Esophagus (tissue), 2 donors: Measurements from ENCODE around the gene DPF1. TPM values are rescaled to one million over a fixed set of nuclear protein-coding genes. Genes with fewer than 3 reads are reported as not detected.

Experiments used
- H3K27ac ChIP-seq, 2 donors: one replicate each; pipeline ENCODE4 v1.5.1; 2013; ENCODE audit warnings: low read depth in 2 of 2, mild to moderate bottlenecking in 2 of 2, inconsistent platforms in 1 of 2, low read length in 1 of 2, moderate library complexity in 1 of 2
- H3K27me3 ChIP-seq, 2 donors: one replicate each; pipeline ENCODE4 v1.6.1; 2013; ENCODE audit warnings: low read length in 2 of 2, control low read depth in 1 of 2, mild to moderate bottlenecking in 1 of 2; ENCODE audit not compliant: insufficient read depth in 2 of 2, control insufficient read depth in 1 of 2
- H3K36me3 ChIP-seq, 2 donors: one replicate each; pipeline ENCODE4 v1.6.1; 2013; ENCODE audit warnings: low read length in 1 of 2; ENCODE audit not compliant: control insufficient read depth in 2 of 2, insufficient read depth in 2 of 2
- H3K4me1 ChIP-seq, 2 donors: one replicate each; pipeline ENCODE4 v1.6.1; 2013; ENCODE audit warnings: low read length in 1 of 2; ENCODE audit not compliant: control insufficient read depth in 2 of 2, insufficient read depth in 2 of 2
- H3K4me3 ChIP-seq, 2 donors: one replicate each; pipeline ENCODE4 v1.5.1; 2013; ENCODE audit warnings: low read length in 2 of 2, mild to moderate bottlenecking in 2 of 2, low read depth in 1 of 2, moderate library complexity in 1 of 2
- H3K9me3 ChIP-seq, 2 donors: one replicate each; pipeline ENCODE4 v1.6.1; 2013; ENCODE audit warnings: mild to moderate bottlenecking in 2 of 2, low read depth in 1 of 2, low read length in 1 of 2, moderate library complexity in 1 of 2; ENCODE audit not compliant: control insufficient read depth in 2 of 2, insufficient read depth in 1 of 2
- WGBS, 2 donors: extraction: QIAGEN DNeasy Blood & Tissue Kit; methylation state at CpG; one replicate each; pipeline ENCODE4 v1.1.7; 2013; 5-methylcytosine and 5-hydroxymethylcytosine counted together
- polyA plus RNA-seq, 2 donors: library from polyadenylated mRNA; stranded (reverse); fragments of 200-250 nt; gene quantifications; one replicate each; pipeline ENCODE4 v1.2.3, GENCODE V29; 2013
- donor health status: healthy with polysubstance abuse.
- donor health status: Bipolar disorder and iron deficiency.

Gene DPF1
- polyA plus RNA-seq, 2 donors, result 0.06 to 0.08 TPM

GRCh38 chr19:38163419-38164290 is 60.4 kb downstream of the DPF1 start:
- Histone ChIP-seq H3K4me1 (no peaks in the 10 kb centered on the region), H3K4me3 (no peak overlapping the region), H3K27me3 (no peaks in the 10 kb centered on the region), H3K9me3 (peaks cover 9 to 11% of the 10 kb centered on the region in 2 donors), H3K36me3 (peaks cover 14 to 27% of the 10 kb centered on the region in 2 donors), H3K27ac (no peak overlapping the region)
- 93% methylated on average over 23 of the region's 23 CpGs for WGBS, 2 donors

DNA sequence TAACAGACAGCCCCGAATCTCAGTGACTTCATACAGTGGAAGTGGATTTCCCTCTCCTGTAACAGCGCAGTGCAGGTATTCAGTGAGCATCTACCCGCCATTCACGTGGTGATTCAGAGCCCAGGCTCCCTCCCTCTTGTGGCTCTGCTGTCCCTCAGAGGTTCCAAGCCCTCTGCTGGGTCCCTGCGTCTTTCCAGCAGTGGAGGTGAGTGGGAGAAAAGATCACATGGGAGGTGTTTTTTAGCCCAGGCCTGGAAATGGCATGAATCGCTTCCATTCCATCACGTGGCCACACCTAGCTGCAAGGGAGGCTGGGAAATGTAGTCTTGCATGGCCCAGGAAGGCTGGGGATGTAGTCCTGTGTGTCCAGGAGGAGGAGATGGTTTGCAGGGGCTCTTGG is 61.4 kb downstream of the DPF1 start:
- no peaks in the 10 kb centered on the region for H3K4me1 ChIP-seq

DNA sequence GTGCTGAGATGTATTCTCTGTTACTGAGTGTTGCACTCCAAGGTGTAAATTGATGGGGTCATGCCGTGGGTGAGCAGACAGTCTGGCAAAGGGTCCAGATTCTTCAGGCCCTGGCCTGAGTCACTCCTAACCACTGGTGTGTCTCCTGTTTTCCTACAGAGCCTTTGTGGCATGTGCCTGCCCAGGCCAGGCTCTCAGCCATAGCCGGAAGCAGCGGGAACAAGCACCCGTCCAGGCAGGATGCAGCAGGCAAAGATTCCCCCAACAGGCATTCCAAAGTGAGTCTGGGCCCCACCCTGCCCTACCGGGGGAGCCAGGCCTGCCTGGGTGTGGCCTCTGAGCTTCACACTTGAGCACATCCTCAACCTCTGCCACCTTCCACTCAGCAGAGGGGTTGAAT is 61.9 kb downstream of the DPF1 start:
- Histone ChIP-seq H3K4me1 (no peaks in the 10 kb centered on the region), H3K27ac (no peak overlapping the region), H3K4me3 (no peak overlapping the region), H3K9me3 (peaks cover 9 to 11% of the 10 kb centered on the region in 2 donors), H3K27me3 (no peaks in the 10 kb centered on the region), H3K36me3 (peaks cover 14 to 29% of the 10 kb centered on the region in 2 donors)
- 63 to 87% methylated on average over 5 of the region's 5 CpGs for WGBS, 2 donors

More for the DNA sequence above, 61.4 kb downstream of the DPF1 start:
- H3K9me3 ChIP-seq, result peaks cover 9 to 11% of the 10 kb centered on the region in 2 donors
- no peaks in the 10 kb centered on the region for H3K27me3 ChIP-seq
- H3K27ac ChIP-seq, result no peak overlapping the region
- peaks cover 14 to 27% of the 10 kb centered on the region in 2 donors for H3K36me3 ChIP-seq
- WGBS, 2 donors, result 97 to 98% methylated on average over 7 of the region's 7 CpGs
- no peak overlapping the region for H3K4me3 ChIP-seq

Other genes starting within 250 kb of the DPF1 start
- 10 to 100 TPM; 31.2 to 77.0 TPM for gene PPP1R14A, start 32.2 kb upstream of the DPF1 start, polyA plus RNA-seq
- 100 to 1,000 TPM; 230 to 334 TPM for gene SPINT2, start 40.4 kb upstream of the DPF1 start, polyA plus RNA-seq
- gene C19orf33, start 80.0 kb upstream of the DPF1 start, polyA plus RNA-seq, result 1,000 to 10,000 TPM in 1 of 2 donors, 100 to 1,000 TPM in 1; 826 to 1,919 TPM
- gene YIF1B, start 91.7 kb upstream of the DPF1 start, polyA plus RNA-seq, result 10 to 100 TPM; 26.0 to 40.3 TPM
- gene KCNK6, start 95.6 kb upstream of the DPF1 start, polyA plus RNA-seq, result 10 to 100 TPM; 19.5 to 30.2 TPM
- gene CATSPERG, start 111.6 kb upstream of the DPF1 start, polyA plus RNA-seq, result 1 to 10 TPM; 1.4 to 5.0 TPM
- gene PSMD8, start 150.3 kb upstream of the DPF1 start, polyA plus RNA-seq, result 100 to 1,000 TPM in 1 of 2 donors, 10 to 100 TPM in 1; 46.7 to 162 TPM
- under 1 TPM; 0.12 to 0.29 TPM for gene GGN, start 163.8 kb upstream of the DPF1 start, polyA plus RNA-seq
- gene SPRED3, start 164.5 kb upstream of the DPF1 start, polyA plus RNA-seq, result under 1 TPM; 0.24 to 0.37 TPM
- gene FAM98C, start 178.9 kb upstream of the DPF1 start, polyA plus RNA-seq, result 10 to 100 TPM; 23.8 to 25.0 TPM
- under 1 TPM; 0.24 to 0.35 TPM for gene RASGRP4, start 202.0 kb upstream of the DPF1 start, polyA plus RNA-seq
- 1 to 10 TPM; 8.0 to 8.7 TPM for gene RYR1, start 209.5 kb upstream of the DPF1 start, polyA plus RNA-seq